ENCODE data around the gene HTRA2.

The HTRA2 gene

GRCh38 chr2:74546004-74546403 lies 16.3 kb downstream of the HTRA2 start:
- Histone ChIP-seq H3K4me3 (ENCODE audit: low read depth in 1 of 2, low read length in 2 of 2) (no peak overlapping the region), H2AFZ (ENCODE audit: low read depth, low read length) (no peak overlapping the region), H3K36me3 (ENCODE audit: insufficient read depth, low read length) (no peaks in the 10 kb centered on the region), H4K20me1 (ENCODE audit: insufficient read depth, low read length) (no peaks in the 10 kb centered on the region), H3K79me2 (ENCODE audit: insufficient read depth, low read length) (no peaks in the 10 kb centered on the region), H3K27ac (ENCODE audit: low read length) (no peak overlapping the region), H3K4me2 (ENCODE audit: insufficient read depth, low read length) (no peak overlapping the region), H3K27me3 (ENCODE audit: insufficient read depth, low read length, poor library complexity) (no peaks in the 10 kb centered on the region), H3K4me1 (ENCODE audit: insufficient read depth, low read length) (no peaks in the 10 kb centered on the region), H3K9me3 (ENCODE audit: insufficient read depth, low read length, severe bottlenecking) (no peaks in the 10 kb centered on the region), H3K9ac (ENCODE audit: low read depth, low read length) (no peak overlapping the region)
- TF ChIP-seq EZH2 (IDR thresholded peaks at IDR 0.05; ENCODE audit: borderline replicate concordance, low read depth, low read length, severe bottlenecking) (no peak), CTCF (IDR thresholded peaks at IDR 0.05; ENCODE audit: borderline replicate concordance, extremely low read depth, low read length, poor library complexity, severe bottlenecking) (no peak)
- ATAC-seq (ENCODE audit: insufficient read depth, low read depth): no peak
- no peak for DNase-seq

- H3K36me3 ChIP-seq (ENCODE audit: insufficient read depth, low read length): no peaks in the 10 kb centered on the region
- H3K4me3 ChIP-seq (ENCODE audit: low read depth in 1 of 2, low read length in 2 of 2): no peak overlapping the region
- peaks cover under 1% of the 10 kb centered on the region for H3K4me1 ChIP-seq (ENCODE audit: insufficient read depth, low read length)
- H3K79me2 ChIP-seq (ENCODE audit: insufficient read depth, low read length): no peaks in the 10 kb centered on the region
- no peak overlapping the region for H3K9ac ChIP-seq (ENCODE audit: low read depth, low read length)
- H4K20me1 ChIP-seq (ENCODE audit: insufficient read depth, low read length): no peaks in the 10 kb centered on the region
- no peak for TF ChIP-seq EZH2 (IDR thresholded peaks at IDR 0.05; ENCODE audit: borderline replicate concordance, low read depth, low read length, severe bottlenecking)
- no peak for TF ChIP-seq CTCF (IDR thresholded peaks at IDR 0.05; ENCODE audit: borderline replicate concordance, extremely low read depth, low read length, poor library complexity, severe bottlenecking)
- H3K4me2 ChIP-seq (ENCODE audit: insufficient read depth, low read length): no peak overlapping the region
- H3K9me3 ChIP-seq (ENCODE audit: insufficient read depth, low read length, severe bottlenecking): no peaks in the 10 kb centered on the region
- ATAC-seq (ENCODE audit: insufficient read depth, low read depth) (no peak), DNase-seq (no peak)
- no peak overlapping the region for H2AFZ ChIP-seq (ENCODE audit: low read depth, low read length)
- H3K27ac ChIP-seq (ENCODE audit: low read length): no peak overlapping the region
- no peaks in the 10 kb centered on the region for H3K27me3 ChIP-seq (ENCODE audit: insufficient read depth, low read length, poor library complexity)
These were observed 18.7 kb downstream of the HTRA2 start for GRCh38 chr2:74548285-74548899.

GRCh38 chr2:74548900-74549826 lies 19.4 kb downstream of the HTRA2 start:
- Histone ChIP-seq H3K4me3 (ENCODE audit: low read depth in 1 of 2, low read length in 2 of 2) (no peak overlapping the region), H3K9me3 (ENCODE audit: insufficient read depth, low read length, severe bottlenecking) (no peaks in the 10 kb centered on the region), H3K4me2 (ENCODE audit: insufficient read depth, low read length) (no peak overlapping the region), H3K4me1 (ENCODE audit: insufficient read depth, low read length) (peaks cover 8% of the 10 kb centered on the region), H3K79me2 (ENCODE audit: insufficient read depth, low read length) (no peaks in the 10 kb centered on the region), H2AFZ (ENCODE audit: low read depth, low read length) (no peak overlapping the region), H4K20me1 (ENCODE audit: insufficient read depth, low read length) (no peaks in the 10 kb centered on the region), H3K27ac (ENCODE audit: low read length) (no peak overlapping the region), H3K9ac (ENCODE audit: low read depth, low read length) (no peak overlapping the region), H3K27me3 (ENCODE audit: insufficient read depth, low read length, poor library complexity) (no peaks in the 10 kb centered on the region), H3K36me3 (ENCODE audit: insufficient read depth, low read length) (no peaks in the 10 kb centered on the region)
- ATAC-seq (ENCODE audit: insufficient read depth, low read depth) (no peak), DNase-seq (no peak)
- no peak for TF ChIP-seq CTCF (IDR thresholded peaks at IDR 0.05; ENCODE audit: borderline replicate concordance, extremely low read depth, low read length, poor library complexity, severe bottlenecking)
- no peak for TF ChIP-seq EZH2 (IDR thresholded peaks at IDR 0.05; ENCODE audit: borderline replicate concordance, low read depth, low read length, severe bottlenecking)

Measured in DND-41 (cell line).